Keratinocyte (primary cell): ENCODE measurements around the gene LPA.

Experiments used
- EZH2 ChIP-seq: IDR thresholded peaks from one replicate; pipeline ENCODE4 v1.6.1; 2012; ENCODE audit warnings: inconsistent platforms, mild to moderate bottlenecking, low read length, moderate library complexity
- TF ChIP-seq, protein P1 (sequence below), 3 experiments: IDR thresholded peaks in 1 of 3; conservative IDR thresholded peaks in 1 of 3; optimal IDR thresholded peaks in 1 of 3; 2 replicates in 2 of 3; 3 replicates in 1 of 3; pipeline versions ENCODE3 to v1.5.1; 2011; ENCODE audit warnings: low read length in 3 of 3, mild to moderate bottlenecking in 3 of 3, moderate library complexity in 2 of 3, control low read depth in 1 of 3, inconsistent platforms in 1 of 3; ENCODE audit not compliant: insufficient read depth in 2 of 3; ENCODE audit errors: extremely low read depth in 1 of 3

DNA sequence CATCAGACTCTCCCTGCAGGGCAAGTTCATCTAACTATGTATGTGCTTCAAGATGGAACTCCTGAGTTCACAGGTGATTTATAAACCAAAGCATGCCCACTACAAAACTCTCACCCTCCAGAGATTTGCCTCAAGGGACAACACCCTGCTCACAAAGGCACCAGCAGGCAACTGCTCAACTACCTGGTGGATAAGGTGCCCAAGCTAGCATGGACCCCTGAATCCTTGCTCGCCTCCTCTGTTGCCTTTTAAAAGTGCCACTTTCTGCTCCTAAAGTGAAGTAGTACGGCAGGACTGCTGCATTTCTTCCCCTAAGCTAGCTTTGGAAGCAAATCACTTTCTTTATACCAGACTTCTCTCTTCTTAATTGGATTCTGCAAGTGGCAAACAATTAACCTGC is 1.2 kb downstream of the LPA start:
- TF ChIP-seq, protein P1, sequence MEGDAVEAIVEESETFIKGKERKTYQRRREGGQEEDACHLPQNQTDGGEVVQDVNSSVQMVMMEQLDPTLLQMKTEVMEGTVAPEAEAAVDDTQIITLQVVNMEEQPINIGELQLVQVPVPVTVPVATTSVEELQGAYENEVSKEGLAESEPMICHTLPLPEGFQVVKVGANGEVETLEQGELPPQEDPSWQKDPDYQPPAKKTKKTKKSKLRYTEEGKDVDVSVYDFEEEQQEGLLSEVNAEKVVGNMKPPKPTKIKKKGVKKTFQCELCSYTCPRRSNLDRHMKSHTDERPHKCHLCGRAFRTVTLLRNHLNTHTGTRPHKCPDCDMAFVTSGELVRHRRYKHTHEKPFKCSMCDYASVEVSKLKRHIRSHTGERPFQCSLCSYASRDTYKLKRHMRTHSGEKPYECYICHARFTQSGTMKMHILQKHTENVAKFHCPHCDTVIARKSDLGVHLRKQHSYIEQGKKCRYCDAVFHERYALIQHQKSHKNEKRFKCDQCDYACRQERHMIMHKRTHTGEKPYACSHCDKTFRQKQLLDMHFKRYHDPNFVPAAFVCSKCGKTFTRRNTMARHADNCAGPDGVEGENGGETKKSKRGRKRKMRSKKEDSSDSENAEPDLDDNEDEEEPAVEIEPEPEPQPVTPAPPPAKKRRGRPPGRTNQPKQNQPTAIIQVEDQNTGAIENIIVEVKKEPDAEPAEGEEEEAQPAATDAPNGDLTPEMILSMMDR (optimal IDR thresholded peaks at IDR 0.05 in 1 of 3, IDR thresholded peaks at IDR 0.05 in 1 of 3, conservative IDR thresholded peaks at IDR 0.05 in 1 of 3; ENCODE audit: extremely low read depth in 1 of 3, insufficient read depth in 2 of 3, low read length in 3 of 3), result no peak
- no peak for TF ChIP-seq EZH2
